B cell (primary cell): ENCODE measurements around the gene COL9A3. TPM values are rescaled to one million over a fixed set of nuclear protein-coding genes. Genes with fewer than 3 reads are reported as not detected.

ENCODE experiments used
- ATAC-seq: fragments of 200-7000 bp; cut with Tn5 transposase; one replicate; pipeline ENCODE4 v1.10.0; 2021; ENCODE audit warnings: low read depth, mild to moderate bottlenecking, moderate number of reproducible peaks, moderate library complexity
- CTCF ChIA-PET: fragments of 350-600 bp; sonication (Branson Sonifier 250); formaldehyde crosslinking; loops from one replicate; lab custom pipeline; 2021; ENCODE audit warnings: antibody characterized with exemption, inconsistent platforms; lab: Charles Lee
- POLR2A ChIA-PET: fragments of 350-600 bp; sonication (Branson Sonifier 250); formaldehyde crosslinking; loops from one replicate; lab custom pipeline; 2021; ENCODE audit warnings: antibody characterized with exemption; lab: Charles Lee
- DNase-seq: peaks from one replicate; pipeline ENCODE4 v3.0.0; 2013
- H2AFZ ChIP-seq: 2 replicates; pipeline ENCODE4 v1.6.1; 2012; ENCODE audit warnings: mild to moderate bottlenecking, low read depth, low read length; ENCODE audit not compliant: insufficient read depth, poor library complexity, severe bottlenecking
- H3K27ac ChIP-seq, 2 donors: 1 replicate in 1 of 2; 2 replicates in 1 of 2; pipeline ENCODE4 v1.5.1; 2012 to 2013; ENCODE audit warnings: low read length in 2 of 2, mild to moderate bottlenecking in 2 of 2, moderate library complexity in 1 of 2
- H3K27me3 ChIP-seq, 4 experiments: fragments of 200-600 bp in 1 of 4; sonication (generic) in 1 of 4; replicated peaks in 1 of 4; 1 replicate in 2 of 4; 2 replicates in 2 of 4; pipeline versions ENCODE4 v1.6.1 to v1.7.0; 2013 to 2016; ENCODE audit warnings: low read length in 3 of 4, mild to moderate bottlenecking in 2 of 4, mixed read lengths in 1 of 4, moderate library complexity in 1 of 4; ENCODE audit not compliant: insufficient read depth in 4 of 4, control insufficient read depth in 3 of 4; ENCODE audit errors: control extremely low read depth in 1 of 4
- H3K36me3 ChIP-seq, 2 experiments: replicated peaks in 1 of 2; 1 replicate in 1 of 2; 2 replicates in 1 of 2; pipeline versions ENCODE4 v1.6.1 to v1.7.1; 2013; ENCODE audit warnings: low read length in 1 of 2; ENCODE audit not compliant: insufficient read depth in 2 of 2, control insufficient read depth in 1 of 2; ENCODE audit errors: control extremely low read depth in 1 of 2, extremely low read depth in 1 of 2
- H3K4me1 ChIP-seq, 2 donors: fragments of 200-600 bp in 1 of 2; sonication (generic) in 1 of 2; 1 replicate in 1 of 2; 2 replicates in 1 of 2; pipeline versions ENCODE4 v1.5.1 to v1.6.1; 2013 to 2017; ENCODE audit warnings: low read length in 2 of 2; ENCODE audit not compliant: control insufficient read depth in 2 of 2, insufficient read depth in 2 of 2
- H3K4me2 ChIP-seq: replicated peaks from 2 replicates; pipeline ENCODE3; 2012; ENCODE audit warnings: mild to moderate bottlenecking, low read depth, low read length; ENCODE audit not compliant: poor library complexity, severe bottlenecking
- H3K4me3 ChIP-seq, 5 experiments: fragments of 200-600 bp in 1 of 5; sonication (generic) in 1 of 5; 1 replicate in 3 of 5; 2 replicates in 2 of 5; pipeline versions ENCODE4 v1.5.1 to v1.7.0; 2011 to 2016; ENCODE audit warnings: low read length in 4 of 5, mild to moderate bottlenecking in 4 of 5, low read depth in 2 of 5, control low read depth in 1 of 5, moderate library complexity in 1 of 5; ENCODE audit not compliant: insufficient read depth in 1 of 5; ENCODE audit errors: control extremely low read depth in 1 of 5, extremely low read depth in 1 of 5
- H3K79me2 ChIP-seq: fragments of 200-600 bp; sonication (generic); one replicate; pipeline ENCODE4 v1.6.0; 2016; ENCODE audit warnings: low read length; ENCODE audit not compliant: control insufficient read depth, insufficient read depth
- H3K9ac ChIP-seq: fragments of 200-600 bp; sonication (generic); 2 replicates; pipeline ENCODE4 v1.6.1; 2017; ENCODE audit warnings: mild to moderate bottlenecking, low read length, moderate library complexity
- H3K9me3 ChIP-seq, 3 donors: one replicate each; pipeline versions ENCODE4 v1.6.1 to v1.7.1; 2013; ENCODE audit warnings: low read length in 2 of 3; ENCODE audit not compliant: control insufficient read depth in 2 of 3, insufficient read depth in 1 of 3; ENCODE audit errors: control extremely low read depth in 1 of 3
- H4K20me1 ChIP-seq: 2 replicates; pipeline ENCODE4 v1.6.0; 2012; ENCODE audit warnings: mild to moderate bottlenecking, low read length; ENCODE audit not compliant: insufficient read depth, control insufficient read depth, poor library complexity, severe bottlenecking
- H3K27ac Mint-ChIP-seq: one replicate; pipeline ENCODE4 v1.8.0; 2021; ENCODE audit warnings: mixed read lengths
- H3K27me3 Mint-ChIP-seq: one replicate; pipeline ENCODE4 v1.8.0; 2021; ENCODE audit warnings: mixed read lengths
- H3K4me1 Mint-ChIP-seq: one replicate; pipeline ENCODE4 v1.8.0; 2021; ENCODE audit warnings: mixed read lengths
- H3K4me3 Mint-ChIP-seq: one replicate; pipeline ENCODE4 v1.8.0; 2021; ENCODE audit warnings: mixed read lengths
- H3K9me3 Mint-ChIP-seq: one replicate; pipeline ENCODE4 v1.8.0; 2022; ENCODE audit warnings: mixed read lengths; ENCODE audit not compliant: insufficient read depth
- CTCF ChIP-seq: fragments of 200-600 bp; IDR thresholded peaks from one replicate; pipeline ENCODE4 v1.8.0; 2022; ENCODE audit warnings: antibody characterized with exemption, mild to moderate bottlenecking
- EZH2 ChIP-seq: IDR thresholded peaks from 2 replicates; pipeline ENCODE4 v1.6.1; 2012; ENCODE audit warnings: borderline replicate concordance, low read depth, mild to moderate bottlenecking, moderate library complexity, low read length; ENCODE audit not compliant: insufficient read depth, poor library complexity, severe bottlenecking
- WGBS: methylation state at CpG from one replicate; pipeline ENCODE4 v1.1.5; 2013; ENCODE audit warnings: missing lambda C conversion rate; ENCODE audit not compliant: insufficient coverage; 5-methylcytosine and 5-hydroxymethylcytosine counted together
- intact Hi-C: fragments of 100-400 bp; cut with micrococcal nuclease; formaldehyde crosslinking; loops from one replicate; pipeline ENCODE4 v1.10.0; 2022
- polyA plus RNA-seq: library from polyadenylated mRNA; depleted of rRNA; stranded (reverse); fragments of >200 nt; gene quantifications from 2 replicates; pipeline ENCODE4 v1.2.3, GENCODE V29; 2012
- total RNA-seq, 2 donors: library from RNA; stranded (reverse); fragments of 120-200 nt in 1 of 2; gene quantifications; 1 replicate in 1 of 2; 2 replicates in 1 of 2; pipeline versions ENCODE4 v1.2.3 to v1.2.4, GENCODE V29; 2013 to 2022

The COL9A3 gene
- total and polyA plus RNA-seq, 2 donors (not counting 1 experiment from before 2014, with no cell fraction given): 10.7 to 96.3 TPM

GRCh38 chr20:62854121-62854520, 37.3 kb downstream of the COL9A3 start:
- intact Hi-C loops: no loop called here
- ATAC-seq (no peak), DNase-seq (no peak)
- Histone ChIP-seq H3K4me3 (no peak overlapping the region), H3K4me1 (peaks cover 0 to 11% of the 10 kb centered on the region in 2 donors), H3K27me3 (peaks cover 0 to 2% (median under 1%) of the 10 kb centered on the region in 4 experiments), H3K36me3 (peaks cover 2 to 9% of the 10 kb centered on the region in 2 experiments), H3K9ac (no peak overlapping the region), H3K4me2 (no peak overlapping the region), H2AFZ (no peak overlapping the region), H4K20me1 (peaks cover under 1% of the 10 kb centered on the region), H3K27ac (no peak overlapping the region), H3K9me3 (no peaks in the 10 kb centered on the region), H3K79me2 (peaks cover 5% of the 10 kb centered on the region)
- Mint-ChIP-seq H3K4me1 (peaks cover 7% of the 10 kb centered on the region), H3K27me3 (no peaks in the 10 kb centered on the region), H3K4me3 (no peak overlapping the region), H3K9me3 (no peaks in the 10 kb centered on the region), H3K27ac (no peak overlapping the region)
- POLR2A ChIA-PET: no interaction called here
- WGBS: 95% methylated on average over 13 of the region's 13 CpGs
- CTCF ChIA-PET: interaction anchor here (0.6 to 1.6 kb wide), 2 partner anchors 45 to 369 kb away, joined by 3 read pairs; no protein-coding TSS in a partner anchor
- TF ChIP-seq CTCF (no peak), EZH2 (no peak)

DNA sequence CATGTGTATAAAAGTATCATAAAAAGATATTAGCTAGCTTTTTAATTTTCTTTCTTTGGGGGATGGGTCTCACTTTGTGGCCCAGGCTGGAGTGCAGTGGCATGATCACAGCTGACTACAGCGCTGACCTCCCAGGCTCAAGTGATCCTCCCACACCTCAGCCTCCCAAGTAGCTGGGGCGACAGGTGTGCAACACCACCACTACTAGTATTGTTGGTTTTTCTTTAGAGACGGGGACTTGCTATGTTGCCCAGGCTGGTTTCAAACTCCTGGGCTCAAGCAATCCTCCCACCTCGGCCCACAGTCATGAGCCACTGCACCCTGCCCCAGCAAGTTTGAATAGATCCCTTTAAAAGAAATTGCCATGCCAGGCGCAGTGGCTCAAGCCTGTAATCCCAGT, 38.3 kb downstream of the COL9A3 start:
- H3K27ac Mint-ChIP-seq: no peak overlapping the region
- CTCF ChIA-PET: no interaction called here
- no peaks in the 10 kb centered on the region for H3K27me3 Mint-ChIP-seq
- no peak for ATAC-seq
- H3K27ac ChIP-seq: no peak overlapping the region
- peaks cover 5% of the 10 kb centered on the region for H3K79me2 ChIP-seq
- intact Hi-C loops: no loop called here
- peaks cover 2 to 9% of the 10 kb centered on the region in 2 experiments for H3K36me3 ChIP-seq
- H3K4me3 Mint-ChIP-seq: no peak overlapping the region
- no peaks in the 10 kb centered on the region for H3K9me3 Mint-ChIP-seq
- H3K4me3 ChIP-seq: no peak overlapping the region
- no peak for DNase-seq
- no peak overlapping the region for H3K4me2 ChIP-seq
- peaks cover 10% of the 10 kb centered on the region for H4K20me1 ChIP-seq
- H3K27me3 ChIP-seq: peaks cover 0 to 5% (median 3%) of the 10 kb centered on the region in 4 experiments
- no peak overlapping the region for H3K9ac ChIP-seq
- no peaks in the 10 kb centered on the region for H3K9me3 ChIP-seq
- no peak overlapping the region for H2AFZ ChIP-seq
- POLR2A ChIA-PET: no interaction called here
- H3K4me1 Mint-ChIP-seq: peaks cover 14% of the 10 kb centered on the region
- peaks cover under 1 to 21% of the 10 kb centered on the region in 2 donors for H3K4me1 ChIP-seq
- TF ChIP-seq CTCF (no peak), EZH2 (no peak)
- 85% methylated on average over 4 of the region's 5 CpGs for WGBS
